Brain microvascular endothelial cell (primary cell): ENCODE measurements around the gene CELF2.

ENCODE experiments used
- DNase-seq: peaks from one replicate; pipeline ENCODE4 v3.0.0-alpha.2; 2020
- H3K27ac ChIP-seq: fragments of 250-450 bp; sonication (Bioruptor Pico); 2 replicates; pipeline ENCODE4 v1.5.1; 2020; ENCODE audit warnings: mild to moderate bottlenecking, moderate library complexity
- H3K27me3 ChIP-seq: fragments of 250-450 bp; sonication (Bioruptor Pico); replicated peaks from 2 replicates; pipeline ENCODE4 v1.5.1; 2020; ENCODE audit warnings: mild to moderate bottlenecking
- H3K36me3 ChIP-seq: fragments of 250-450 bp; sonication (Bioruptor Pico); replicated peaks from 2 replicates; pipeline ENCODE4 v1.5.1; 2020; ENCODE audit warnings: mild to moderate bottlenecking
- H3K4me3 ChIP-seq: 2 replicates; pipeline ENCODE4 v1.5.1; 2011; ENCODE audit warnings: low read depth, mild to moderate bottlenecking, control low read depth, low read length, moderate library complexity
- CTCF ChIP-seq: IDR thresholded peaks from 2 replicates; pipeline ENCODE4 v1.5.1; 2011; ENCODE audit warnings: low read depth, mild to moderate bottlenecking, moderate library complexity, low read length, control low read depth, inconsistent platforms; ENCODE audit errors: missing control alignments
- in situ Hi-C: cut with HindIII; loops from 2 replicates; pipeline ENCODE4 v1.10.0; 2017; ENCODE audit warnings: low sequenced_read_pairs, low pct_ligation_motif_present

Gene CELF2

DNA sequence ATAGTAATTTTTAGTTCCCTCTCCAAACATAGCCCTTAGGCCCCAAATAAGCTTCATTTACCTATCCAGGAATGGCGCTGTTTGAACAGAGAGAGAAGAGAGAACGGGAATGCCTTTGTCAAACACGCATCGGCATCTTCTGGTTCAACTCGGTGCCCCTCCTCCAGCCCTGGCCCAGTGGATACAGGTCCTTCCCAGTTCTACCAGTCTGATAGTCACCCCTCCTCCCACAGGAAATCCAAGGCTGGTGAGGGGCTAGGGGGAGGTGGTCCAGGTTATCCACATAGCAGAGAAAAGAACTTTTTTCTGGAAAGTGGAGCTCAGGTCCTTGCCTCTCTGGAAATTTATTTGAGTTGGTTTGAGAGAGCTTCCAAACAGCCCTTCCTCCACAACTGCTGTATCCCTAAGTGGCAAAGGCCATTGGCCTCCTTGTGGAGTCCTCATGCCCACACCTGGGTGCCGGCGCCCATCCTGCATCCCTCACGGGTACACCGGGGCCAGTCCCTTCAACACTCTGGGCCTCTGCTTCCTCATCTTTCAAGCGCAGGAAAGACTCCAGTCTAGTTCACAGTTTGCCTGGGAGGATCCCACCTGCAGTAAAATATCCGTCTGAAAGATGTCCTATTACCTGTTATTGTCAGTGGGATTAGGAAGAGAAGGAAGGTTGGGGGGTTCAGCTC, 287.4 kb downstream of the CELF2 start:
- Histone ChIP-seq H3K27me3 (no peaks in the 10 kb centered on the region), H3K4me3 (no peak overlapping the region), H3K27ac (no peak overlapping the region), H3K36me3 (no peaks in the 10 kb centered on the region)
- no peak for DNase-seq
- TF ChIP-seq CTCF: no peak
- in situ Hi-C loops: no loop called here

DNA sequence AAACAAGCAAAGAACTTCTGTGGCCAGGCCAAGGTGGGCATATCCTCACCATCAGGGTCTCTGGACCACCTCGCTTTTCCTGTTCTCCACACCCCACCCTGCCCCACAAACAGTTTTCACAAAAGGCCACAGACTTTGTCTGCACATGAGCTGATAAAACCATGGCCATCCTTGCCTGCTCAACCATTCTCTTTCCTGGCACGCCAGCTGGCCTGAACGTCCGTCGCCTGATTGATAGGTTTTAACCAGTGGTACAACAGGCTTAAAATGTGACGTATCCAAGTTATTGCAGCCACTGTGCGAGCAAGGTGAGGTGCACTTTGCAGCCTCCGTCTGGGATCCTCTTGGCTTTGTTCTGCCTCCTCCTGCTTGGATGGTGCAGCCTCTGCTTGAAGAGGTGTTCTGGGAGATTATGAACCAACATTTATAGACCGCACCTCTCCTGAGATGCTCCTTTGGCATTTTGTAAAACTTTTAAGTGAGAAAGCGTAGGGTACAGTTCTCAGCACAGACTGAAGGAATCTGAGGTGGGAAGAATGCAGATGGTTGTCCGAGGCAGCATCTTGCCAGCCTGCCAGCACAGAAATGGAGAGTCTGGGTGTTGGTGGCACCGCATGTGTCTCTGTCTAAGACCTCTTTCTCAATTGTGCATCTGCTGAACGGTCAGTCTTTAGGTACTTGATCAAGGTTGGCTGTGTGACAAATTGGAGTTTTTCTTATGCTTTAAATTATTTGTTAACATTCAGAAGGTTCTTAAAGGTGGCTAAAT, 288.3 kb downstream of the CELF2 start:
- TF ChIP-seq CTCF: no peak
- H3K27ac ChIP-seq: no peak overlapping the region
- no peak for DNase-seq
- in situ Hi-C loops: no loop called here
- H3K36me3 ChIP-seq: no peaks in the 10 kb centered on the region
- H3K27me3 ChIP-seq: no peaks in the 10 kb centered on the region
- H3K4me3 ChIP-seq: no peak overlapping the region

GRCh38 chr10:11307004-11307403, 289.3 kb downstream of the CELF2 start:
- DNase-seq: no peak
- H3K4me3 ChIP-seq: no peak overlapping the region
- in situ Hi-C loops: no loop called here
- TF ChIP-seq CTCF: no peak
- no peaks in the 10 kb centered on the region for H3K36me3 ChIP-seq
- H3K27me3 ChIP-seq: no peaks in the 10 kb centered on the region
- no peak overlapping the region for H3K27ac ChIP-seq

DNA sequence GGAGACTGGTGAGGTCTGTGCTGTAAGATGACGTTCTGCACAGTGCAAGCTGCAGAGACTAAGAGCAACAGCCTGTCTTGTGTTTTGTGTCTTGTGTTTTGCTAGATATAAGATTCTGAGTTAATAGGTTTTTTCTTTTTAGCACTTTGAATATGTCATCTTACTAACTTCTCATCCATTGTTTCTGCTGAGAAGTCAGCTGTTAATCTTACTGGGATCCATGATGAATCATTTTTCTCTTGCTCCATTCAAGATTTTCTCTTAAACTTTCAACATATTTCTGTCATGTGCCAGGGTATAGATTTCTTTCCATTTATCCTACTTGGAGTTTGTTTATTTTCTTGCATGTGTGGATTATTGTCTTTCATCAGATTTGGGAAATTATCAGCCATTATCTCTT, 290.3 kb downstream of the CELF2 start:
- Histone ChIP-seq H3K27me3 (no peaks in the 10 kb centered on the region), H3K27ac (no peak overlapping the region), H3K4me3 (no peak overlapping the region), H3K36me3 (no peaks in the 10 kb centered on the region)
- in situ Hi-C loops: no loop called here
- TF ChIP-seq CTCF: no peak
- no peak for DNase-seq

DNA sequence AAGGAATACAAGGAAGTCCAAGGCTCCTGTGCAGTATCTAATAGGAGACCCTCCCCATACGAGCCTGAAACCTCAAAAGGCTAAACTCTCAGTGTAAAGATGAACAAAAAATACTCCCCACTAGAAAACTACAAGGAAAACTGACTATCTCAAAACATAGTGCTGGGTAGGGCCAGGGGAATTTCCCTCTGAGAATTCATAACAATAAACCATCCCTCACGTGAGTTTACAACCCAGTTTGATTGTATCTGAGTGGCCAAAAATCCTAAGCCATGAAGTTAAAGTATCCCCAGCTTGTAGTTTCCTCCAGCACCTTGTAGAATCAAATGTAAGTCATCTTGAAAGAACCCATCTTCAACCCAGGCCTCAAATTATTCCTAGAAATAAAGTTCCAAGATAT, 293.4 kb downstream of the CELF2 start:
- Histone ChIP-seq H3K27me3 (no peaks in the 10 kb centered on the region), H3K27ac (no peak overlapping the region), H3K36me3 (no peaks in the 10 kb centered on the region), H3K4me3 (no peak overlapping the region)
- no peak for DNase-seq
- TF ChIP-seq CTCF: no peak
- in situ Hi-C loops: no loop called here
